GM23248 (cell line): ENCODE measurements around the gene CD37.

Source experiments
- EZH2 ChIP-seq: fragments of 200-600 bp; sonication (generic); IDR thresholded peaks from 2 replicates; pipeline ENCODE4 v1.6.1; 2018; ENCODE audit warnings: antibody characterized with exemption, mild to moderate bottlenecking; ENCODE audit not compliant: insufficient read depth, poor library complexity, severe bottlenecking
- EZH2phosphoT487 ChIP-seq: fragments of 200-600 bp; sonication (generic); IDR thresholded peaks from 2 replicates; pipeline ENCODE4 v1.6.1; 2018; ENCODE audit warnings: antibody characterized with exemption, moderate library complexity, mild to moderate bottlenecking, low read depth; ENCODE audit not compliant: insufficient read depth

DNA sequence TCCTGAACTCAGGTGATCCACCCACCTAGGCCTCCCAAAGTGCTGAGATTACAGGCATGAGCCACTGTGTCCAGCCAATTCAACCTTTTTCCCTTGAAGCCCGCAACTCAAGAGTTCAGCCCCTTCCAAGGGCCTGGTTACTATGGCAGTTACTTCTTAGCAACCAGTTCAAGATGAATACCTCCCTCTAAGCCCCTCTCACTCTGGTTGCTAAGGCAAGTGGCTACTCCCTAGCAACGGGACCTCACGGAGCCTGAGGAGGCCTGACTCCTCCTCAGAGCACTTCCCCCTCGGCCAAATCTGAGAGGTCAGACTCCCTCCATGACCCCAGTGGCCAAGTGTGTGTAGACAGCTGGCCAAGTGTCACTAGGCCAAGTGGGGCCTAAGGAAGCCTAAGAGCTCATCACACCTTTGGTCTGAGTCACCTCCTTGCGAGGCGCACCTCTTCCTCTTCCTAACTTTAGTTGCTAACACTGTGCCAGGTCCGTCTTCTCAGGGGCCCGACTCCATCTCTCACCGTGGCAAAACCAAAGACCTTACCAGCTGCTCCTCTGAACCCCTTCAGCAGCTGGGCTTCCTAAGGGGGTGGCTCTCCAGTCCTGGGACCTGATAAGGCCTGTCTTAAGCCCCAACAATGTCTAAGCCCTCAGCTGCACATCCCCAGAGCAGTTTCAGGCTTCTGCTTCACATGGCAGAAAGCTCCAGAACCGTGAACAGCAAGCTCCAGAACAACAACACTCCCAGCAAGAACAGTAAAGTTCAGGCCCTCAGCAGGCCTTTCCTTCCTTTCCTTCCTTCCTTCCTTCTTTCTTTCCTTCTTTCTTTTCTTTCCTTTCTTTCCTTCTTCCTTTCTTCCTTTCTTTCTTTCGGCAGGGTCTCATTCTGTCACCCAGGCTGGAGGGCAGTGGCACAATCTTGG, 9.6 kb downstream of the CD37 start:
- TF ChIP-seq EZH2, result no peak
- no peak for TF ChIP-seq EZH2phosphoT487
